ENCODE results near the gene JDP2. TPM values are rescaled to one million over a fixed set of nuclear protein-coding genes. Genes with fewer than 3 reads are reported as not detected.

The JDP2 gene
- polyA plus RNA-seq, 1 of the 3 experiments (the other 2 are of a cell fraction), result 22.3 TPM

- Histone ChIP-seq H3K9me3 (no peaks in the 10 kb centered on the region), H3F3A (replicated peaks; ENCODE audit: insufficient read depth) (no peaks in the 10 kb centered on the region), H3K4me2 (no peak overlapping the region), H2AFZ (ENCODE audit: low read depth) (no peak overlapping the region), H3K27ac (ENCODE audit: low read depth in 2 of 2, low read length in 1 of 2) (no peak overlapping the region), H3K9ac (no peak overlapping the region), H3K9me2 (no peaks in the 10 kb centered on the region), H3K4me1 (ENCODE audit: control insufficient read depth in 1 of 2, insufficient read depth in 2 of 2, low read depth in 1 of 2, low read length in 1 of 2) (peaks cover 0 to 12% of the 10 kb centered on the region in 2 experiments; a peak in 1 of 4 replicates), H3K79me2 (ENCODE audit: insufficient read depth) (peaks cover 9% of the 10 kb centered on the region), H3K27me3 (ENCODE audit: insufficient read depth) (no peaks in the 10 kb centered on the region), H3K36me3 (replicated peaks in 1 of 2; ENCODE audit: control insufficient read depth in 1 of 2, insufficient read depth in 2 of 2, low read length in 1 of 2) (peaks cover 16 to 28% of the 10 kb centered on the region in 2 experiments), H4K20me1 (ENCODE audit: insufficient read depth) (peaks cover 73% of the 10 kb centered on the region), H3K4me3 (ENCODE audit: low read depth in 2 of 2, low read length in 1 of 2) (no peak overlapping the region)
- 94% methylated on average over 3 of the region's 3 CpGs for WGBS (ENCODE audit: low lambda C conversion rate)
- DNase-seq, result no peak
- ChIA-PET POLR2A (no interaction called here), CTCF (interaction anchor here (2.0 kb wide), 1 partner anchor 43 kb away, joined by 7 read pairs; no protein-coding TSS in a partner anchor)
- TF ChIP-seq SIN3A (IDR thresholded peaks at IDR 0.05; ENCODE audit: borderline replicate concordance, low read depth, low read length) (no peak), RFX5 (IDR thresholded peaks at IDR 0.05; ENCODE audit: low read length) (no peak), FOSL2 (IDR thresholded peaks at IDR 0.05; ENCODE audit: borderline replicate concordance, low read depth) (no peak), SMC3 (IDR thresholded peaks at IDR 0.05; ENCODE audit: low read depth, low read length) (no peak), TCF12 (IDR thresholded peaks at IDR 0.05) (no peak), CHD2 (IDR thresholded peaks at IDR 0.05; ENCODE audit: low read length, partially characterized antibody) (no peak), USF1 (IDR thresholded peaks at IDR 0.05; ENCODE audit: borderline replicate concordance, low read depth) (no peak), TEAD4 (IDR thresholded peaks at IDR 0.05; ENCODE audit: borderline replicate concordance, insufficient read depth) (no peak), YY1 (IDR thresholded peaks at IDR 0.05; ENCODE audit: low read depth) (no peak)
- TF ChIP-seq, protein P1, sequence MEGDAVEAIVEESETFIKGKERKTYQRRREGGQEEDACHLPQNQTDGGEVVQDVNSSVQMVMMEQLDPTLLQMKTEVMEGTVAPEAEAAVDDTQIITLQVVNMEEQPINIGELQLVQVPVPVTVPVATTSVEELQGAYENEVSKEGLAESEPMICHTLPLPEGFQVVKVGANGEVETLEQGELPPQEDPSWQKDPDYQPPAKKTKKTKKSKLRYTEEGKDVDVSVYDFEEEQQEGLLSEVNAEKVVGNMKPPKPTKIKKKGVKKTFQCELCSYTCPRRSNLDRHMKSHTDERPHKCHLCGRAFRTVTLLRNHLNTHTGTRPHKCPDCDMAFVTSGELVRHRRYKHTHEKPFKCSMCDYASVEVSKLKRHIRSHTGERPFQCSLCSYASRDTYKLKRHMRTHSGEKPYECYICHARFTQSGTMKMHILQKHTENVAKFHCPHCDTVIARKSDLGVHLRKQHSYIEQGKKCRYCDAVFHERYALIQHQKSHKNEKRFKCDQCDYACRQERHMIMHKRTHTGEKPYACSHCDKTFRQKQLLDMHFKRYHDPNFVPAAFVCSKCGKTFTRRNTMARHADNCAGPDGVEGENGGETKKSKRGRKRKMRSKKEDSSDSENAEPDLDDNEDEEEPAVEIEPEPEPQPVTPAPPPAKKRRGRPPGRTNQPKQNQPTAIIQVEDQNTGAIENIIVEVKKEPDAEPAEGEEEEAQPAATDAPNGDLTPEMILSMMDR (IDR thresholded peaks at IDR 0.05), result no peak
- TF ChIP-seq, protein P2, sequence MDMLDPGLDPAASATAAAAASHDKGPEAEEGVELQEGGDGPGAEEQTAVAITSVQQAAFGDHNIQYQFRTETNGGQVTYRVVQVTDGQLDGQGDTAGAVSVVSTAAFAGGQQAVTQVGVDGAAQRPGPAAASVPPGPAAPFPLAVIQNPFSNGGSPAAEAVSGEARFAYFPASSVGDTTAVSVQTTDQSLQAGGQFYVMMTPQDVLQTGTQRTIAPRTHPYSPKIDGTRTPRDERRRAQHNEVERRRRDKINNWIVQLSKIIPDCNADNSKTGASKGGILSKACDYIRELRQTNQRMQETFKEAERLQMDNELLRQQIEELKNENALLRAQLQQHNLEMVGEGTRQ (IDR thresholded peaks at IDR 0.05; ENCODE audit: borderline replicate concordance, low read depth, low read length), result no peak
Observed at GRCh38 chr14:75445963-75446362, 18.1 kb downstream of the JDP2 start.

GRCh38 chr14:75446447-75446846, 18.6 kb downstream of the JDP2 start:
- no peak overlapping the region for H2AFZ ChIP-seq (ENCODE audit: low read depth)
- H3K4me1 ChIP-seq (ENCODE audit: control insufficient read depth in 1 of 2, insufficient read depth in 2 of 2, low read depth in 1 of 2, low read length in 1 of 2), result peaks cover 0 to 17% of the 10 kb centered on the region in 2 experiments; a peak in 1 of 4 replicates
- ChIA-PET CTCF (interaction anchor here (2.0 to 2.2 kb wide), 2 partner anchors 42 to 114 kb away, joined by 7 read pairs; no protein-coding TSS in a partner anchor), POLR2A (no interaction called here)
- H3K9me2 ChIP-seq, result no peaks in the 10 kb centered on the region
- H4K20me1 ChIP-seq (ENCODE audit: insufficient read depth), result peaks cover 73% of the 10 kb centered on the region
- TF ChIP-seq TEAD4 (IDR thresholded peaks at IDR 0.05; ENCODE audit: borderline replicate concordance, insufficient read depth) (no peak), NFIC (IDR thresholded peaks at IDR 0.05; ENCODE audit: borderline replicate concordance) (no peak), GATA2 (CRISPR knock-in tag; IDR thresholded peaks at IDR 0.05) (no peak), EP300 (IDR thresholded peaks at IDR 0.05; ENCODE audit: borderline replicate concordance in 1 of 2, low read depth in 1 of 2, low read length in 1 of 2) (no peak)
- TF ChIP-seq, protein P3, sequence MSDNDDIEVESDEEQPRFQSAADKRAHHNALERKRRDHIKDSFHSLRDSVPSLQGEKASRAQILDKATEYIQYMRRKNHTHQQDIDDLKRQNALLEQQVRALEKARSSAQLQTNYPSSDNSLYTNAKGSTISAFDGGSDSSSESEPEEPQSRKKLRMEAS (IDR thresholded peaks at IDR 0.05; ENCODE audit: low read depth), result no peak
- H3K4me3 ChIP-seq (ENCODE audit: low read depth in 2 of 2, low read length in 1 of 2), result no peak overlapping the region
- peaks cover 13% of the 10 kb centered on the region for H3K79me2 ChIP-seq (ENCODE audit: insufficient read depth)
- no peaks in the 10 kb centered on the region for H3K27me3 ChIP-seq (ENCODE audit: insufficient read depth)
- no peak overlapping the region for H3K9ac ChIP-seq
- peaks cover 16 to 23% of the 10 kb centered on the region in 2 experiments for H3K36me3 ChIP-seq (replicated peaks in 1 of 2; ENCODE audit: control insufficient read depth in 1 of 2, insufficient read depth in 2 of 2, low read length in 1 of 2)
- no peak overlapping the region for H3K27ac ChIP-seq (ENCODE audit: low read depth in 2 of 2, low read length in 1 of 2)
- H3K4me2 ChIP-seq, result no peak overlapping the region
- H3F3A ChIP-seq (replicated peaks; ENCODE audit: insufficient read depth), result no peaks in the 10 kb centered on the region
- no peaks in the 10 kb centered on the region for H3K9me3 ChIP-seq
- DNase-seq, result no peak

Measured in SK-N-SH (cell line).